DMS 273 (cell line): Measurements from ENCODE around the gene KRT2.

ENCODE experiments used
- DNase-seq: peaks from one replicate; lab custom pipeline; 2025; ENCODE audit not compliant: unreplicated experiment; lab: John Stamatoyannopoulos, UW

KRT2 gene

GRCh38 chr12:52600941-52601481 is 51.0 kb downstream of the KRT2 start, which contains the start of gene KRT72:
TSS of gene KRT72 (minus strand) at chr12:52601463. CDS start at chr12:52601452, 11 bp downstream.
- DNase-seq: no peak

GRCh38 chr12:52600475-52600874 is 51.5 kb downstream of the KRT2 start:
- DNase-seq: no peak

- no peak for DNase-seq
Measured at GRCh38 chr12:52600071-52600470, 51.9 kb downstream of the KRT2 start.

GRCh38 chr12:52598966-52599365 is 53.0 kb downstream of the KRT2 start:
- no peak for DNase-seq
